K562 (cell line): ENCODE results near the gene ABAT. TPM values are rescaled to one million over a fixed set of nuclear protein-coding genes. Genes with fewer than 3 reads are reported as not detected.

ENCODE experiments used
- ATAC-seq: fragments of 200-7000 bp; cut with Tn5 transposase; 3 replicates; pipeline ENCODE4 v1.9.1; 2020; ENCODE audit warnings: moderate library complexity
- BruUV-seq: library from RNA; stranded (reverse); fragments of 400-500 nt; replicated peaks from 2 replicates; lab custom pipeline; 2021; lab: Mats Ljungman, UMichigan
- CTCF ChIA-PET: fragments of 300-600 bp; formaldehyde crosslinking; extraction: SDS; loops from one replicate; lab custom pipeline; 2021; ENCODE audit warnings: low intra/inter-chr PET ratio; lab: Yijun Ruan, JAX
- POLR2A ChIA-PET: fragments of 300-600, 350-650 bp; sonication (Branson Sonifier 250); formaldehyde crosslinking; extraction: SDS; loops from one replicate; lab custom pipeline; 2021; ENCODE audit warnings: antibody characterized with exemption, inconsistent platforms; lab: Yijun Ruan, JAX
- DNase-seq, 4 experiments: peaks; one replicate each; pipeline versions ENCODE4 v3.0.0 to v3.0.0-alpha.2; 2011 to 2018; ENCODE audit warnings: low spot score in 3 of 4, mixed read lengths in 3 of 4; ENCODE audit errors: extremely low read depth in 1 of 4
- FAIRE-seq: peaks from 2 replicates; lab custom pipeline; 2011; peaks lifted over from hg19 to GRCh38; lab: Jason Lieb, UNC
- H2AFZ ChIP-seq: 2 replicates; pipeline ENCODE4 v1.6.0; 2011; ENCODE audit warnings: low read depth, low read length, control low read depth, inconsistent platforms
- H3K27ac ChIP-seq: fragments of 200-600 bp; 3 replicates; pipeline ENCODE4 v1.8.0; 2011; ENCODE audit warnings: low read depth, mild to moderate bottlenecking, control low read depth, inconsistent platforms, low read length, moderate library complexity, mixed read lengths; ENCODE audit errors: extremely low read depth
- H3K27me3 ChIP-seq, 2 experiments: fragments of 300-600 bp in 1 of 2; 2 replicates in 1 of 2; 3 replicates in 1 of 2; pipeline versions ENCODE4 v1.6.0 to v1.8.0; 2011; ENCODE audit warnings: inconsistent platforms in 2 of 2, low read length in 2 of 2, mild to moderate bottlenecking in 1 of 2, mixed read lengths in 1 of 2, moderate library complexity in 1 of 2; ENCODE audit not compliant: control insufficient read depth in 2 of 2, insufficient read depth in 2 of 2
- H3K36me3 ChIP-seq: fragments of 300-600 bp; 3 replicates; pipeline ENCODE4 v1.8.0; 2011; ENCODE audit warnings: mild to moderate bottlenecking, low read length, inconsistent platforms; ENCODE audit not compliant: control insufficient read depth, insufficient read depth
- H3K4me1 ChIP-seq, 2 experiments: fragments of 200-600 bp in 1 of 2; replicated peaks in 1 of 2; 2 replicates in 1 of 2; 3 replicates in 1 of 2; pipeline versions ENCODE4 v1.5.1 to v1.8.0; 2011; ENCODE audit warnings: inconsistent platforms in 2 of 2, low read length in 2 of 2, mild to moderate bottlenecking in 1 of 2, mixed read lengths in 1 of 2, moderate library complexity in 1 of 2; ENCODE audit not compliant: control insufficient read depth in 2 of 2, insufficient read depth in 2 of 2
- H3K4me2 ChIP-seq: 2 replicates; pipeline ENCODE4 v1.6.1; 2011; ENCODE audit warnings: low read length, control low read depth, inconsistent platforms, mixed read lengths; ENCODE audit not compliant: insufficient read depth
- H3K4me3 ChIP-seq: fragments of 200-600 bp; sonication (generic), shearing (Covaris generic); 2 replicates; pipeline ENCODE4 v1.5.1; 2016; ENCODE audit warnings: control low read depth, inconsistent platforms
- H3K79me2 ChIP-seq: fragments of 200-600 bp; 3 replicates; pipeline ENCODE4 v1.8.0; 2011; ENCODE audit warnings: low read length, inconsistent platforms; ENCODE audit not compliant: control insufficient read depth, insufficient read depth
- H3K9ac ChIP-seq, 2 experiments: 2 replicates each; pipeline versions ENCODE4 v1.6.0 to v1.6.1; 2011; ENCODE audit warnings: low read depth in 2 of 2, low read length in 2 of 2, control low read depth in 1 of 2, inconsistent platforms in 1 of 2, mild to moderate bottlenecking in 1 of 2, mixed read lengths in 1 of 2; ENCODE audit not compliant: insufficient read depth in 1 of 2
- H3K9me1 ChIP-seq: one replicate; pipeline ENCODE4 v1.6.0; 2011; ENCODE audit warnings: inconsistent platforms, mild to moderate bottlenecking, low read length, moderate library complexity; ENCODE audit not compliant: control insufficient read depth, insufficient read depth
- H3K9me3 ChIP-seq: replicated peaks from 2 replicates; pipeline ENCODE4 v1.5.1; 2011; ENCODE audit warnings: low read depth, low read length, inconsistent platforms; ENCODE audit not compliant: control insufficient read depth, insufficient read depth
- H4K20me1 ChIP-seq: replicated peaks from 2 replicates; pipeline ENCODE4 v1.6.1; 2011; ENCODE audit warnings: low read length, inconsistent platforms, mixed read lengths; ENCODE audit not compliant: control insufficient read depth, insufficient read depth
- ARNT ChIP-seq, 2 experiments: fragments of 450-650 bp; IDR thresholded peaks; 2 replicates each; pipeline ENCODE4 v1.6.1; 2016; ENCODE audit warnings: mild to moderate bottlenecking in 1 of 2
- CBX2 ChIP-seq: fragments of 200-600 bp; sonication (generic); IDR thresholded peaks from one replicate; pipeline ENCODE4 v1.6.1; 2012; ENCODE audit warnings: mild to moderate bottlenecking, low read length, inconsistent platforms; ENCODE audit not compliant: insufficient read depth, poor library complexity, severe bottlenecking
- ERF ChIP-seq: fragments of 450-650 bp; formaldehyde crosslinking; IDR thresholded peaks from 2 replicates; pipeline ENCODE4 v1.4.0; 2020; ENCODE audit warnings: mild to moderate bottlenecking, mixed read lengths
- FUS ChIP-seq: fragments of 200-400 bp; formaldehyde crosslinking; optimal IDR thresholded peaks from 2 replicates; pipeline ENCODE3; 2017; ENCODE audit warnings: low read depth, low read length
- GABPB2 ChIP-seq: fragments of 250-450 bp; sonication (Bioruptor Pico); conservative IDR thresholded peaks from 2 replicates; pipeline ENCODE4 v1.5.1; 2021; ENCODE audit warnings: mild to moderate bottlenecking
- HMG20A ChIP-seq: fragments of 450-650 bp; formaldehyde crosslinking; conservative IDR thresholded peaks from 2 replicates; pipeline ENCODE4 v1.4.0; 2020; ENCODE audit warnings: mild to moderate bottlenecking, mixed read lengths
- PCBP1 ChIP-seq: fragments of 200-400 bp; formaldehyde crosslinking; IDR thresholded peaks from 2 replicates; pipeline ENCODE4 v1.6.1; 2018; ENCODE audit warnings: mild to moderate bottlenecking, low read depth, low read length; ENCODE audit not compliant: poor library complexity, severe bottlenecking
- RBFOX2 ChIP-seq: fragments of 200-400 bp; formaldehyde crosslinking; IDR thresholded peaks from 2 replicates; pipeline ENCODE4 v1.6.1; 2017; ENCODE audit warnings: low read depth, mild to moderate bottlenecking, low read length, moderate library complexity
- ZNF511 ChIP-seq: sonication (generic); formaldehyde crosslinking; IDR thresholded peaks from 2 replicates; pipeline ENCODE4 v1.8.0; 2022; ENCODE audit warnings: mild to moderate bottlenecking, missing genetic modification reagents
- WGBS: fragments of 100-300 bp; shearing (Covaris generic); methylation state at CpG from one replicate; pipeline ENCODE4 v1.1.6; 2016; ENCODE audit warnings: low coverage, mixed read lengths; ENCODE audit not compliant: insufficient coverage; ENCODE audit errors: missing lambda C conversion rate; 5-methylcytosine and 5-hydroxymethylcytosine counted together
- in situ Hi-C: fragments of 300-500 bp; cut with MboI; formaldehyde crosslinking; loops from 4 replicates; pipeline ENCODE4 v1.15.0; 2018; ENCODE audit warnings: inconsistent platforms, mixed read lengths
- intact Hi-C: fragments of 100-400 bp; cut with micrococcal nuclease; formaldehyde crosslinking; loops from 2 replicates; pipeline ENCODE4 v1.14.2; 2022
- polyA plus RNA-seq, 8 experiments: library from polyadenylated mRNA; depleted of rRNA in 4 of 8; stranded (reverse) in 5 of 8; unstranded in 3 of 8; fragments of >200 nt; fragmentation: Nextera tagmentation in 2 of 8; fragmentation: Illumina TruSeq in 1 of 8; extraction: Ambion mirVana in 2 of 8; extraction: Trizol in 1 of 8; gene quantifications; 2 replicates each; pipeline versions ENCODE4 v1.2.1 to v1.2.3, GENCODE V29; 2011 to 2014; ENCODE audit warnings: inconsistent platforms in 1 of 8, missing spikeins in 1 of 8
- total RNA-seq, 7 experiments: library from RNA; depleted of rRNA in 6 of 7; stranded (reverse); fragments of >200 nt in 6 of 7; fragmentation: Illumina TruSeq in 2 of 7; extraction: Trizol in 2 of 7; gene quantifications; 2 replicates each; pipeline versions ENCODE4 v1.2.1 to v1.2.3, GENCODE V29; 2011 to 2021; ENCODE audit warnings: low replicate concordance in 1 of 7
- TF ChIP-seq, protein P1 (sequence below): sonication (generic); formaldehyde crosslinking; IDR thresholded peaks from 2 replicates; pipeline ENCODE4 v1.8.1; 2023; ENCODE audit warnings: mild to moderate bottlenecking, missing genetic modification reagents

ABAT gene
- total and polyA plus RNA-seq, 9 of the 15 experiments (the other 6 are each of a cell fraction or from before 2014, with no cell fraction given) = 0.01 to 0.49 (median 0.10) TPM

DNA sequence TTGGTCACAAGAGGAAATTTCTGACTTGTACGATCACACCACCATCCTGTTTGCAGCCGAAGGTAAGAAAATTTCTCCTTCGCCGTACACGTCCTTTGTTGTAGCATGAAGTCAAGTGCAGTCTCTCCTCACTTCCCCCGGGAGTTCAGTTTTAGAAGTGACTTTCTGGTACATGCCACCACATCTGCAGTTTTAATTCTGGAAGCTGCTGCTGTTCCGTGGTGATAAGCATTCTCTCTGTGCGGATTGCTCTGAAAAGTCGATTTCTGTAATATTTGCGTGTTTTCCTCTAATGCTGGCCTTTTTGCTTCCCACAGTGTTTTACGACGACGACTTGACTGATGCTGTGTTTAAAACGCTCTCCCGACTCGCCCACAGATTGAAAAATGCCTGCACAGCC, 32.3 kb upstream of the ABAT start:
- H3K9me3 ChIP-seq = no peaks in the 10 kb centered on the region
- no peaks in the 10 kb centered on the region for H3K79me2 ChIP-seq
- peaks cover 85% of the 10 kb centered on the region for H3K36me3 ChIP-seq
- TF ChIP-seq CBX2 (no peak), FUS (no peak), HMG20A (no peak)
- no peak overlapping the region for H3K4me2 ChIP-seq
- H3K4me3 ChIP-seq = no peak overlapping the region
- DNase-seq (no peak), ATAC-seq (no peak), FAIRE-seq (no peak)
- in situ Hi-C loops (no loop called here), intact Hi-C loops (no loop called here)
- WGBS = 83% methylated on average over 15 of the region's 16 CpGs
- POLR2A ChIA-PET = interaction anchor here (0.6 to 1.0 kb wide), 2 partner anchors 14 to 1138 kb away, joined by 3 to 4 read pairs; no protein-coding TSS in a partner anchor
- H3K9ac ChIP-seq = no peak overlapping the region
- no TSS peak for BruUV-seq
- 0 out of 2 replicates have a peak, but pooled peaks cover 5% of the 10 kb centered on the region for H4K20me1 ChIP-seq
- no peak overlapping the region for H3K27ac ChIP-seq
- H3K27me3 ChIP-seq = no peaks in the 10 kb centered on the region
- no peak overlapping the region for H2AFZ ChIP-seq
- CTCF ChIA-PET = no interaction called here
- H3K4me1 ChIP-seq = peaks cover 2 to 8% of the 10 kb centered on the region in 2 experiments; a peak in 4 of 5 replicates
- no peaks in the 10 kb centered on the region for H3K9me1 ChIP-seq

DNA sequence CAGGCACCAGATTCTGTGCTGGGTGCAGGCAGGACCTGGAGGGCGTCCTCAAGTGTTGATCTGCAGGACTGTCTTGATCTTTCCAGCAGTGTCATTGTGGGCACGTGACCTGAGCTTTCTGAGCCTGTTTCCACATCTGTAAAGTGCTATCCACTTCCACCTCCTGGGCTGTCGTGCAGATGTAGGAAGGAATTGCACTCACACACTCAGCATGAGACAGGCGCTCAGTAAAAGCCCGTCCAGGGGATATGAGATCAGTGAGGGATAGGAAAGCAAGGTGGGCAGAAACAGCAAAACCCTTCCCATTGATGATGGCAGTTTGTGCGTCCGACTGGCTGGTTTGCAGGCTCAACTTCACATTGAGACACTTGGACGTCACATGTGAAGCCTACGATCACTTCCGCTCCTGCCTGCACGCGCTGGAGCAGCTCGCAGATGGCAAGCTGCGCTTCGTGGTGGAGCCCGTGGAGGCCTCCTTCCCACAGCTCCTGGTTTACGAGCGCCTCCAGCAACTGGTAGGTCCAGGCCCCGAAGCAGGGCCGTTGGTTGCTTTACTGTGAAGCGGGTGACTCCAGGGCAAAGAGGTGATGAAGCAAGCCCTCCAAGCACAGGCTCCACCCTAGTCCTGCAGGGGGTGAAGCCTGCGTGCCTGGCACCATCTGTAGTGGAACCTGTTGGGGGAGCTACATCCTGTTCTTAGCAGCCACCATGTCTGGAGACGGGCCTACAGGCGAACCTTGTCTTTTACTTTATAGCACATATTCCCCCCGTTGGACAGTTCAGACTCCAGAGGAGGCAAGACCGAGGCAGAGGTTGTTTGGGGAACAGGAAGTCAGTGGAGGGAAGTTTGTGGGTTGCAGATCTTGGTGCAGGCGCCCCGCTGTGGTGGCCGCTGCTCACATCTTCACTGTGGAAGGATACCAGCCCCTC, 29.9 kb upstream of the ABAT start:
- ATAC-seq (no peak), FAIRE-seq (no peak), DNase-seq (no peak)
- no TSS peak for BruUV-seq
- intact Hi-C loops (no loop called here), in situ Hi-C loops (no loop called here)
- peaks cover 2 to 8% of the 10 kb centered on the region in 2 experiments; a peak in 4 of 5 replicates for H3K4me1 ChIP-seq
- H2AFZ ChIP-seq = no peak overlapping the region
- no peaks in the 10 kb centered on the region for H3K9me3 ChIP-seq
- H3K27me3 ChIP-seq = no peaks in the 10 kb centered on the region
- POLR2A ChIA-PET = interaction anchor here (0.6 kb wide), 1 partner anchor 347 kb away, joined by 3 read pairs; no protein-coding TSS in a partner anchor
- H3K79me2 ChIP-seq = no peaks in the 10 kb centered on the region
- no peak overlapping the region for H3K4me3 ChIP-seq
- WGBS = 92% methylated on average over 29 of the region's 29 CpGs
- H3K27ac ChIP-seq = no peak overlapping the region
- H3K9me1 ChIP-seq = no peaks in the 10 kb centered on the region
- H3K4me2 ChIP-seq = no peak overlapping the region
- H4K20me1 ChIP-seq = 0 out of 2 replicates have a peak, but pooled peaks cover 5% of the 10 kb centered on the region
- H3K36me3 ChIP-seq = peaks cover 74% of the 10 kb centered on the region
- CTCF ChIA-PET = no interaction called here
- no peak overlapping the region for H3K9ac ChIP-seq
- TF ChIP-seq RBFOX2 (no peak), ERF (CRISPR knock-in tag) (no peak), PCBP1 (no peak), GABPB2 (CRISPR knock-in tag) (no peak), ZNF511 (no peak), ARNT (IDR thresholded peaks at IDR 0.05) (no peak)
- TF ChIP-seq, protein P1, sequence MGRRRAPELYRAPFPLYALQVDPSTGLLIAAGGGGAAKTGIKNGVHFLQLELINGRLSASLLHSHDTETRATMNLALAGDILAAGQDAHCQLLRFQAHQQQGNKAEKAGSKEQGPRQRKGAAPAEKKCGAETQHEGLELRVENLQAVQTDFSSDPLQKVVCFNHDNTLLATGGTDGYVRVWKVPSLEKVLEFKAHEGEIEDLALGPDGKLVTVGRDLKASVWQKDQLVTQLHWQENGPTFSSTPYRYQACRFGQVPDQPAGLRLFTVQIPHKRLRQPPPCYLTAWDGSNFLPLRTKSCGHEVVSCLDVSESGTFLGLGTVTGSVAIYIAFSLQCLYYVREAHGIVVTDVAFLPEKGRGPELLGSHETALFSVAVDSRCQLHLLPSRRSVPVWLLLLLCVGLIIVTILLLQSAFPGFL (CRISPR knock-in tag) = no peak
